ENCODE results near the gene CALB2.

The CALB2 gene

GRCh38 chr16:71337631-71338030, 20.9 kb upstream of the CALB2 start:
- H3K4me3 ChIP-seq (replicated peaks in 1 of 2; ENCODE audit: low read depth in 2 of 2, low read length in 2 of 2) = no peak overlapping the region
- no peak for TF ChIP-seq CTCF (IDR thresholded peaks at IDR 0.05; ENCODE audit: low read depth, low read length)
- DNase-seq (ENCODE audit: low read depth in 2 of 2) = no peak

GRCh38 chr16:71338193-71338592, 20.3 kb upstream of the CALB2 start:
- DNase-seq (ENCODE audit: low read depth in 2 of 2) = peak in 1 of 2 donors; percentile 36
- H3K4me3 ChIP-seq (replicated peaks in 1 of 2; ENCODE audit: low read depth in 2 of 2, low read length in 2 of 2) = no peak overlapping the region
- no peak for TF ChIP-seq CTCF (IDR thresholded peaks at IDR 0.05; ENCODE audit: low read depth, low read length)

DNA sequence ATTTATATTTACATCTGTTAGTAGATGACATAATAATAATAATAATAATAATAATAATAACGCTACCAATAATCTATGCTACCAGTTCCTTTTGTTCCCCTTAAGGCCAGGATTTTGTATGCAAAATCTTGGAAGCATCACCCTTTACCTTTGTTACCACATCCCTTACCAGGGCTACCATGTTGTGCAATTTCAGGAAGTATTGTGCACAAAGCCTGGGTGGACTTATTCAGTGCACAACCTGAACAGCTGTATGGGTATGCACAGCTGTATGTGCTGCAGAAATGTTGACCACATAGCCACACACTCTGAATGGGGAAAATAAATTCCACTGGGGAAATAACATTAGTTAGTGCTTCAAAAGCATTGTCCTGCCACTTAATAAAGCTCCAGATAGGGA, 19.9 kb upstream of the CALB2 start:
- peak in 1 of 2 donors; percentile 3 for DNase-seq (ENCODE audit: low read depth in 2 of 2)
- TF ChIP-seq CTCF (IDR thresholded peaks at IDR 0.05; ENCODE audit: low read depth, low read length) = no peak
- H3K4me3 ChIP-seq (replicated peaks in 1 of 2; ENCODE audit: low read depth in 2 of 2, low read length in 2 of 2) = no peak overlapping the region

DNA sequence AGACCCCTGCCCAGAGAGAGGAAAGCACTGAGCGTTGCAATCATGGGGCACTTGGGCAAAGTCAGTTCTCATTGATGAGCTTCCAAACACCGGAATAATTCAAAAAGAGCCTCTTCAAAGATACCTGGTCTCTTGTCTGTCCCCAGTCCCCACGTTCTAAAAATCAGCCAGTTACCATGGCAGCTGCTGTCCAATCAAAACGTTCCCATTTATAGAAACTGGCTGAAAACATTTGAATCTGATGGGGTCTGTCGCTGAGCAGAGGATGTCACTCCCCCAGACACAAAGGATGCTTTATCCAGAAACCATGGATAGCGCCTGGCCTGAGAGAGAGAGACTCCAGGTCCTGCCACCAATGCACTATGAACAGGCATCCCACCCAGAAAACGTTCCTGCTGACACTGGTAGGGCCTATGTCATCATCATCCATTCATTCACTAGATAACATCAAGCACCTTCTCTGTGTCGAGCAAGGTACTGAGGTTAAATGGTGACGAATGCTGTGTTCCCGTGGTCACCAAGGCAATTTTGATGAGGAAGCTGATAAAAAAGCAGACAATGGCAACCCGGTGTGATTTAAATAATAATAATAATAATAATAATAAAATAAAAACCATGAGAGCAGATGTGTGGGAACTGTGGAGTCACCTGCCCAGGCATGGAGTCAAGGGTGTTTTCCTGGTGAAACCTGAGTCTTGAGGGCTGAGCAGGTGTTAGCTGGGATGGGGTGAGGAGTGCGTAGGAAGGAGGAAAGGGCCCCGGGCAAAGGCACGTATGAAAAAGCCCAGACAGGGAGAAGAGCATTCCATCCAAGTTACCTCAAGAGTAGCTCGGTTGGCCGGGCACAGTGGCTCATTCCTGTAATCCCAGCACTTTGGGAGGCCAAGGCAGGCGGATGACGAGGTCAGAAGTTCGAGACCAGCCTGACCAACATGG, 19.0 kb upstream of the CALB2 start:
- no peak for TF ChIP-seq CTCF (IDR thresholded peaks at IDR 0.05; ENCODE audit: low read depth, low read length)
- H3K4me3 ChIP-seq (replicated peaks in 1 of 2; ENCODE audit: low read depth in 2 of 2, low read length in 2 of 2) = no peak overlapping the region
- DNase-seq (ENCODE audit: low read depth in 2 of 2) = no peak

- TF ChIP-seq CTCF (IDR thresholded peaks at IDR 0.05; ENCODE audit: low read depth, low read length) = no peak
- H3K4me3 ChIP-seq (replicated peaks in 1 of 2; ENCODE audit: low read depth in 2 of 2, low read length in 2 of 2) = no peak overlapping the region
- DNase-seq (ENCODE audit: low read depth in 2 of 2) = no peak
These were observed 18.1 kb upstream of the CALB2 start for GRCh38 chr16:71340406-71340805.

GRCh38 chr16:71341881-71342280, 16.6 kb upstream of the CALB2 start:
- no peak for DNase-seq (ENCODE audit: low read depth in 2 of 2)
- no peak overlapping the region for H3K4me3 ChIP-seq (replicated peaks in 1 of 2; ENCODE audit: low read depth in 2 of 2, low read length in 2 of 2)
- TF ChIP-seq CTCF (IDR thresholded peaks at IDR 0.05; ENCODE audit: low read depth, low read length) = no peak
